Epithelial cell of esophagus (primary cell): ENCODE data around the gene MED13L.

ENCODE experiments used
- DNase-seq: peaks from one replicate; pipeline ENCODE4 v3.0.0; 2010; ENCODE audit warnings: low read depth
- H3K4me3 ChIP-seq: 2 replicates; pipeline ENCODE4 v1.5.1; 2011; ENCODE audit warnings: mild to moderate bottlenecking, low read length, control low read depth
- TF ChIP-seq, protein P1 (sequence below): IDR thresholded peaks from 2 replicates; pipeline ENCODE4 v1.5.1; 2011; ENCODE audit warnings: low read depth, mild to moderate bottlenecking, low read length, control low read depth, inconsistent platforms; ENCODE audit not compliant: insufficient read depth; ENCODE audit errors: missing control alignments

MED13L gene

DNA sequence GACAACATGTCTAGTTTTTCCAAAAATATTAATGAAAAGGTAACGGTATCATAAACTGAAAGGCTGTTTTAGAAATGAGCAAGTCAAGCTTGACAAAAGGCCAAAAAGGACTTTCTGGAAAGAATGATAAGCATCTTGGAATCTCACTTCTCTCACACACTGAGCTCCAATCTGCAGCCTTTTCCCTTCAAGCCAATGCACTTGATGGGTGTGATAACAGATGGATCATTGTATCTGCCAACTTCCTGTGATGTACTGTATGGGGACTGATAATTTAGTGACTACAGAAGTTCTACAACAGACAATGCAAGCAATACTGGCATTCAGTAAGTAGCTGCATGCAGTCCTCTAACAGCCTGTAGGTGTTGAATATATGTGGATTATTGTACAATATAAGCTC, 147.1 kb downstream of the MED13L start:
- H3K4me3 ChIP-seq: no peak overlapping the region
- DNase-seq: no peak
- TF ChIP-seq, protein P1, sequence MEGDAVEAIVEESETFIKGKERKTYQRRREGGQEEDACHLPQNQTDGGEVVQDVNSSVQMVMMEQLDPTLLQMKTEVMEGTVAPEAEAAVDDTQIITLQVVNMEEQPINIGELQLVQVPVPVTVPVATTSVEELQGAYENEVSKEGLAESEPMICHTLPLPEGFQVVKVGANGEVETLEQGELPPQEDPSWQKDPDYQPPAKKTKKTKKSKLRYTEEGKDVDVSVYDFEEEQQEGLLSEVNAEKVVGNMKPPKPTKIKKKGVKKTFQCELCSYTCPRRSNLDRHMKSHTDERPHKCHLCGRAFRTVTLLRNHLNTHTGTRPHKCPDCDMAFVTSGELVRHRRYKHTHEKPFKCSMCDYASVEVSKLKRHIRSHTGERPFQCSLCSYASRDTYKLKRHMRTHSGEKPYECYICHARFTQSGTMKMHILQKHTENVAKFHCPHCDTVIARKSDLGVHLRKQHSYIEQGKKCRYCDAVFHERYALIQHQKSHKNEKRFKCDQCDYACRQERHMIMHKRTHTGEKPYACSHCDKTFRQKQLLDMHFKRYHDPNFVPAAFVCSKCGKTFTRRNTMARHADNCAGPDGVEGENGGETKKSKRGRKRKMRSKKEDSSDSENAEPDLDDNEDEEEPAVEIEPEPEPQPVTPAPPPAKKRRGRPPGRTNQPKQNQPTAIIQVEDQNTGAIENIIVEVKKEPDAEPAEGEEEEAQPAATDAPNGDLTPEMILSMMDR: no peak

DNA sequence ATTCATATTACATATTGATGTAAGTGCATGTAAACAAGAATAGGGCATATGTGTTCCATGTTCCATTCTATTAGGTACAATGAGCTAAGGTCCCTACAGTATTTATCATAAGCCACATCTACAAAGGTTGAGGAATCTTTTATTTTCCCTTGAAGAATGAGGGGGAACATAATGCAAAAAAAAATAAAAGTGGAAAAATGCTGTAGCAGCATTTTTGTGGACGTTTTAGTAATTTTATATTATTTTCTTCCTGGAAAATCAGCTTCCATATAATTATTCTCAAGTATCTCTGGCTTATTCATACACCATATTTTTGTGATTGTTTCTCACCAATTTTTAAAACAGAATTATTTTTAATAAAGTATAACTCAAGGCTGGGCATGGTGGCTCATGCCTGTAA, 148.7 kb downstream of the MED13L start:
- no peak for DNase-seq
- no peak overlapping the region for H3K4me3 ChIP-seq
- TF ChIP-seq, protein P1: no peak

DNA sequence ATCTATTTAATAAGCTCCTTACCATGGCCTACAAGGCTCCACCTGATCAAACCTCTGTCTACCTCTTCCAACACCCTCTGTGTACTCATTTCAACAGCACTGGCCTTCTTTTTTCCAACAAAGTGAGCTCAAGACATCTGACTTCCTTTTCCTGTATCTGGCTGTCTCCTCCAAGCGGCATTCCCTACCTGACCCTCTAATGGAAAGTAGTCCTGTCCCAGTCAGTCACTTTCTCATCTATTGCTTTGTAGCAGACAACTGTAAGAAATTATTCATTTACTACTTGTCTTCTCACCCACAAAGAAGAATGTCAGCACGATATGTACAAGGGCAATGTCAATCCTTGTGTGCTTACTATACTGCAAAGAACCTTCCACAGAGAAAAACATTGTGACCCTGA, 149.6 kb downstream of the MED13L start:
- H3K4me3 ChIP-seq: no peak overlapping the region
- DNase-seq: no peak
- TF ChIP-seq, protein P1: no peak

DNA sequence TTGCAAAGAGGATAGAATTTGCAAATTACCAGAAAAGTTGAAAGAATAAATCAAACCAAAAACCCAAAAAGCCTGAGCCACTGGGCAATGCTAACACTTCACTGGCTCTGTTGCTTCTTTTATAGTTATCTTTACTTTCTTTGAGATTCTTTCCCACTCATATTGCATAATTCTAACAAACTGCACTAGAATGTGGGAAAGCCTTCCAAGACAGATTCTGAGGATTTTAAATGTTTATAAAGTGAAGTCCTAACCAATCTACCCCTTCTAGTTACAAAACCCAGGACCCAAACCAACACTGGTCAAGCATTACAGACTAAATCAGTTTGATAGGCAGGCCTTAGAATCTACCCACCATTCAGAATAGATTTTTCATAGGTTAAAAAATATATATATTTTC, 150.9 kb downstream of the MED13L start:
- no peak for DNase-seq
- TF ChIP-seq, protein P1: no peak
- no peak overlapping the region for H3K4me3 ChIP-seq

DNA sequence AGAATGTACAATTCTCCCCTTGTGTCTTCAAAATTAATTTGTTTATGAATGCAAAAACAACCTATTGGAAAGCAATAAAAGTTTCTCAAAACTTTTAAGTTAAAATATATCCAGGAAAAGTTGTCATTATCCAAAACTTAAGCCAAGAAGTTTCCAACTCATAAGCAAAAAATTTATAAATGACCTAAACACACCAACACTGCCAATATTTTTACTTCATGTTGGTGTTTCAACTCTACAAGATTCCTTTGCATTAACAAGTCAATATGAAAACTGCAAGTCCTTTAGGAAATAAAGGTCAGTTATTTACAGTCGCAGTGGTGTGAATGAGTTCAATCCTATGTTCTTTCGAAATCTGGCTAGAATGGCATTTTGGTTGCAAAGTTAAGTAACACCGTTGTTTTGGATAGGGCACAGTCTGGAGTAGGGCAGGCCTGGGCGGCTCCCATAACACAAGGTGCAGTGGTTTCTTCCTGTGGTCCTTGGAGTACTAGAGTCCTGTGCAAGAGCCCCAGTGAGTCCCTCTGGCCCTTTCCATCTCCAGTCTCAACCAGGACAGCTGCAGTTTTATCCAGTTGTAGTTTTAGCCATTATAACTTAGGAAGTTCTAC, 151.4 kb downstream of the MED13L start:
- H3K4me3 ChIP-seq: no peak overlapping the region
- TF ChIP-seq, protein P1: no peak
- peak; percentile 65 for DNase-seq

DNA sequence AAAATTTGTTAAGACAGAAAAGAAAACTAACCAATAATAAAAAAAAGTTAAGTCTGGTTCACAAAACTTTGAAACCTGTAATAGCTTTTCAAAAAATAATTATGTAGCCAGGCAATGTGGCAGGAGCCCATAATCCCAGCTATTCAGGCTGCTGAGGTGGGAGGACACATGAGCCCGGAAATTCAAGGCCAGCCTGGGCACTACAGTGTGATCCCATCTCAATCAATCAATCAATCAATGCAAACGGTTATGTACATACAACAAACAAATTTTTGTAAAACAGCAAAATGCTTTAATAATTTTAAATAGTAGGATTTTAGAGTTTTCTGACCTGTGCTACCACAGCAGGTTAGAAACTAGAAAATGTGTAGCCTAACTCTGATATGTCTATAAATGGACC, 152.4 kb downstream of the MED13L start:
- no peak overlapping the region for H3K4me3 ChIP-seq
- TF ChIP-seq, protein P1: no peak
- no peak for DNase-seq
